ENCODE measurements around the gene DIPK2B.

Gene DIPK2B

GRCh38 chrX:45200741-45201234 is at the start of gene DIPK2B:
TSS of gene DIPK2B (minus strand) at chrX:45200876. CDS start at chrX:45200826, 50 bp downstream.
- DNase-seq (ENCODE audit: low read depth in 2 of 2), result no peak

GRCh38 chrX:45240301-45240700 is 39.6 kb upstream of the DIPK2B start:
- no peak for DNase-seq (ENCODE audit: low read depth in 2 of 2)

GRCh38 chrX:45238489-45238888 is 37.8 kb upstream of the DIPK2B start:
- no peak for DNase-seq (ENCODE audit: low read depth in 2 of 2)

GRCh38 chrX:45233531-45233930 is 32.9 kb upstream of the DIPK2B start:
- DNase-seq (ENCODE audit: low read depth in 2 of 2), result no peak

GRCh38 chrX:45232139-45232538 is 31.5 kb upstream of the DIPK2B start:
- DNase-seq (ENCODE audit: low read depth in 2 of 2), result no peak

- DNase-seq (ENCODE audit: low read depth in 2 of 2), result no peak
Observed at GRCh38 chrX:45230410-45230809, 29.7 kb upstream of the DIPK2B start.

GRCh38 chrX:45229348-45229747 is 28.7 kb upstream of the DIPK2B start:
- no peak for DNase-seq (ENCODE audit: low read depth in 2 of 2)

GRCh38 chrX:45228126-45228525 is 27.4 kb upstream of the DIPK2B start:
- no peak for DNase-seq (ENCODE audit: low read depth in 2 of 2)

- DNase-seq (ENCODE audit: low read depth in 2 of 2), result no peak
Observed at GRCh38 chrX:45208121-45208856, 7.6 kb upstream of the DIPK2B start.

- no peak for DNase-seq (ENCODE audit: low read depth in 2 of 2)
Observed at GRCh38 chrX:45202171-45202570, 1.5 kb upstream of the DIPK2B start.

- DNase-seq (ENCODE audit: low read depth in 2 of 2), result no peak
Observed at GRCh38 chrX:45198706-45199105, 2.0 kb downstream of the DIPK2B start.

- no peak for DNase-seq (ENCODE audit: low read depth in 2 of 2)
Observed at GRCh38 chrX:45198301-45198700, 2.4 kb downstream of the DIPK2B start.

GRCh38 chrX:45196701-45197100 is 4.0 kb downstream of the DIPK2B start:
- no peak for DNase-seq (ENCODE audit: low read depth in 2 of 2)

GRCh38 chrX:45191820-45192409 is 8.8 kb downstream of the DIPK2B start:
- DNase-seq (ENCODE audit: low read depth in 2 of 2), result no peak

- no peak for DNase-seq (ENCODE audit: low read depth in 2 of 2)
Observed at GRCh38 chrX:45191383-45191782, 9.3 kb downstream of the DIPK2B start.

GRCh38 chrX:45187731-45188130 is 12.9 kb downstream of the DIPK2B start:
- no peak for DNase-seq (ENCODE audit: low read depth in 2 of 2)

GRCh38 chrX:45186643-45187026 is 14.0 kb downstream of the DIPK2B start:
- no peak for DNase-seq (ENCODE audit: low read depth in 2 of 2)

GRCh38 chrX:45184211-45184610 is 16.5 kb downstream of the DIPK2B start:
- no peak for DNase-seq (ENCODE audit: low read depth in 2 of 2)

- DNase-seq (ENCODE audit: low read depth in 2 of 2), result no peak
Observed at GRCh38 chrX:45172890-45173289, 27.8 kb downstream of the DIPK2B start.

- DNase-seq (ENCODE audit: low read depth in 2 of 2), result no peak
Observed at GRCh38 chrX:45166781-45167180, 33.9 kb downstream of the DIPK2B start.

- no peak for DNase-seq (ENCODE audit: low read depth in 2 of 2)
Observed at GRCh38 chrX:45165726-45166125, 35.0 kb downstream of the DIPK2B start.

GRCh38 chrX:45164995-45165394 is 35.7 kb downstream of the DIPK2B start:
- no peak for DNase-seq (ENCODE audit: low read depth in 2 of 2)

GRCh38 chrX:45164021-45164621 is 36.6 kb downstream of the DIPK2B start:
- DNase-seq (ENCODE audit: low read depth in 2 of 2), result no peak

Data from stimulated activated CD8-positive, alpha-beta memory T cell treated with anti-CD3 and anti-CD28 coated beads, Interleukin-15, amount 100 ng/mL, for 4 hours (primary cell).